ENCODE results near the gene ST7. TPM values are rescaled to one million over a fixed set of nuclear protein-coding genes. Genes with fewer than 3 reads are reported as not detected.

The ST7 gene
- total and polyA plus RNA-seq, 2 of the 8 experiments (the other 6 are each of a cell fraction or from before 2014, with no cell fraction given), result 16.3 to 18.0 TPM

DNA sequence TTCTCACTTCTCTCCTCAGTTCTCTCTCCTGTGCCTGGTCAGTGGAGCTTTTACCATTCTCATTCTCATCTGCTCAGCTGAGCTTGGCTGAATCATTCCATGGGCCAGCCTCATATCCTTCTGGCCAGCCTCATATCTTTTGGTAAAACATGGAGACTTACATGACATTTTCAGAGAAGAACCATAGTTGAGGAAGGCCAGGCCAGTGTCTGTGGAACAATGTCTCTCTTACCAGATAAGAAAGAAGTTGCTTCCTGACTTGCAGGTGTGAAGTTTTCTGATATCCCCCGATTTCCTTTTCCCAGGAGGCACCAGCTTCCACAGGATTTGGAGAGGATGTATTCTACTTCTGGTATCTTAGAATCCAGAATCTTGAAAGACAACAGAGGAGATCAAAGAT, 24.7 kb downstream of the ST7 start:
- POLR2A ChIA-PET (ENCODE audit: partially characterized antibody), result interaction anchor here (1.3 kb wide), 1 partner anchor 25 kb away, joined by 3 read pairs; the partner anchor contains the start of gene ST7
- Histone ChIP-seq H2AK5ac (ENCODE audit: low read depth, low read length) (no peak overlapping the region), H3K56ac (replicated peaks; ENCODE audit: insufficient read length, low read depth, low read length) (no peak overlapping the region), H3K27me3 (replicated peaks in 1 of 4; ENCODE audit: control insufficient read depth in 3 of 4, extremely low read depth in 1 of 4, insufficient read depth in 3 of 4, low read length in 3 of 4) (no peaks in the 10 kb centered on the region), H3K4me3 (ENCODE audit: extremely low read depth in 1 of 4, insufficient read depth in 2 of 4, low read depth in 3 of 4, low read length in 4 of 4) (no peak overlapping the region), H2BK12ac (ENCODE audit: low read depth, low read length) (no peak overlapping the region), H3K18ac (ENCODE audit: extremely low read depth, low read length) (no peak overlapping the region), H2AFZ (ENCODE audit: low read length) (no peak overlapping the region), H3K79me2 (ENCODE audit: control insufficient read depth in 1 of 2, insufficient read depth in 2 of 2, low read length in 2 of 2) (peaks cover 0 to 12% of the 10 kb centered on the region in 2 experiments; a peak in 2 of 4 replicates), H3K79me1 (ENCODE audit: low read depth, low read length) (no peaks in the 10 kb centered on the region), H3K4ac (replicated peaks; ENCODE audit: insufficient read length, low read depth, low read length) (no peak overlapping the region), H4K20me1 (replicated peaks in 1 of 2; ENCODE audit: control insufficient read depth in 1 of 2, insufficient read depth in 2 of 2, low read length in 2 of 2) (no peaks in the 10 kb centered on the region), H3K9ac (replicated peaks in 1 of 4; ENCODE audit: extremely low read depth in 1 of 4, low read depth in 3 of 4, low read length in 3 of 4) (no peak overlapping the region), H2BK120ac (replicated peaks; ENCODE audit: low read depth, low read length) (no peak overlapping the region), H4K8ac (ENCODE audit: extremely low read depth, insufficient read depth, low read length) (no peak overlapping the region), H2BK15ac (ENCODE audit: low read length) (no peak overlapping the region), H2BK5ac (ENCODE audit: low read depth, low read length) (no peak overlapping the region), H3K4me2 (ENCODE audit: insufficient read depth in 1 of 2, low read depth in 2 of 2, low read length in 2 of 2) (no peak overlapping the region), H3K9me3 (ENCODE audit: insufficient read depth in 2 of 2, low read depth in 1 of 2, low read length in 1 of 2) (no peaks in the 10 kb centered on the region), H4K5ac (ENCODE audit: insufficient read length, low read depth, low read length) (no peak overlapping the region), H2BK20ac (ENCODE audit: low read length) (no peak overlapping the region), H3K36me3 (ENCODE audit: control insufficient read depth in 2 of 4, insufficient read depth in 4 of 4, low read length in 3 of 4) (no peaks in the 10 kb centered on the region), H4K91ac (replicated peaks; ENCODE audit: insufficient read length, low read length) (no peak overlapping the region), H3K23me2 (ENCODE audit: low read depth, low read length) (no peaks in the 10 kb centered on the region), H3K14ac (ENCODE audit: insufficient read length) (no peak overlapping the region), H3K23ac (ENCODE audit: insufficient read length) (no peak overlapping the region), H3K27ac (ENCODE audit: low read depth, low read length) (no peak overlapping the region), H3K4me1 (replicated peaks in 1 of 4; ENCODE audit: control insufficient read depth in 3 of 4, insufficient read depth in 4 of 4, low read length in 3 of 4) (no peaks in the 10 kb centered on the region; a peak in 1 of 7 replicates)
- no peak for DNase-seq (ENCODE audit: low read depth in 1 of 2, low spot score in 2 of 2)
- no peak for FAIRE-seq
- CTCF ChIA-PET (ENCODE audit: partially characterized antibody), result interaction anchor here (1.1 to 2.3 kb wide), 5 partner anchors 8 to 143 kb away, joined by 3 to 8 read pairs (median 3); no protein-coding TSS in a partner anchor
- TF ChIP-seq POLR2AphosphoS5 (IDR thresholded peaks at IDR 0.05; ENCODE audit: low read depth, low read length) (no peak), SP4 (IDR thresholded peaks at IDR 0.05; ENCODE audit: low read length) (no peak), TEAD4 (IDR thresholded peaks at IDR 0.05; ENCODE audit: low read depth, low read length) (no peak), GTF2F1 (IDR thresholded peaks at IDR 0.05; ENCODE audit: borderline replicate concordance, low read depth, low read length) (no peak), FOSL1 (IDR thresholded peaks at IDR 0.05; ENCODE audit: insufficient read depth, low read depth, low read length) (no peak)
- WGBS, 2 experiments (ENCODE audit: extremely low coverage in 1 of 2, insufficient coverage in 1 of 2, insufficient read length in 1 of 2, insufficient replicate concordance in 2 of 2, low coverage in 1 of 2, low lambda C conversion rate in 2 of 2, missing lambda C conversion rate in 1 of 2), result 87% methylated on average over 1 of the region's 1 CpG; no CpG with 5 or more reads in 1 of the 2 experiments

Data from H1 (cell line).